ENCODE data around the gene FLT3.

The FLT3 gene

GRCh38 chr13:28001049-28001448 is 99.3 kb downstream of the FLT3 start:
- DNase-seq = no peak

GRCh38 chr13:28000567-28000966 is 99.8 kb downstream of the FLT3 start:
- no peak for DNase-seq

- DNase-seq = peak in 2 of 3 experiments; percentile 0 to 23
Observed at GRCh38 chr13:27997904-27998522, 102.4 kb downstream of the FLT3 start.

- no peak for DNase-seq
Observed at GRCh38 chr13:27991881-27992280, 108.5 kb downstream of the FLT3 start.

GRCh38 chr13:27988520-27988919 is 111.9 kb downstream of the FLT3 start, which contains the start of gene URAD:
Gene URAD (minus strand): TSS chr13:27988693. CDS start chr13:27988637, 56 bp downstream.
- DNase-seq = no peak

- no peak for DNase-seq
Observed at GRCh38 chr13:27985600-27985999, 114.8 kb downstream of the FLT3 start.

GRCh38 chr13:27982361-27982760 is 118.0 kb downstream of the FLT3 start:
- DNase-seq = no peak

GRCh38 chr13:27981006-27981708 is 119.2 kb downstream of the FLT3 start:
- peak in 1 of 3 experiments; percentile 0 for DNase-seq

- DNase-seq = no peak
Observed at GRCh38 chr13:27980280-27980998, 119.9 kb downstream of the FLT3 start.

- DNase-seq = no peak
Observed at GRCh38 chr13:27979765-27980279, 120.6 kb downstream of the FLT3 start.

- DNase-seq = no peak
Observed at GRCh38 chr13:27979001-27979643, 121.3 kb downstream of the FLT3 start.

GRCh38 chr13:27978301-27978968 is 121.9 kb downstream of the FLT3 start:
- DNase-seq = no peak

GRCh38 chr13:27977476-27978300 is 122.7 kb downstream of the FLT3 start:
- no peak for DNase-seq

- DNase-seq = no peak
Observed at GRCh38 chr13:27976362-27977091, 123.8 kb downstream of the FLT3 start.

- no peak for DNase-seq
Observed at GRCh38 chr13:27975564-27976361, 124.6 kb downstream of the FLT3 start.

- no peak for DNase-seq
Observed at GRCh38 chr13:27973961-27974662, 126.3 kb downstream of the FLT3 start.

- DNase-seq = no peak
Observed at GRCh38 chr13:27973291-27973690, 127.1 kb downstream of the FLT3 start.

- DNase-seq = no peak
Observed at GRCh38 chr13:27972478-27972820, 127.9 kb downstream of the FLT3 start.

GRCh38 chr13:27971776-27972477 is 128.4 kb downstream of the FLT3 start:
- no peak for DNase-seq

Measured in NCI-H1417 (cell line).